ENCODE measurements around the gene ATP6AP1. TPM values are rescaled to one million over a fixed set of nuclear protein-coding genes. Genes with fewer than 3 reads are reported as not detected.

Gene ATP6AP1
- total and polyA plus RNA-seq, 2 donors (not counting 1 experiment from before 2014, with no cell fraction given): 59.8 to 89.7 TPM

- H3K9ac ChIP-seq (ENCODE audit: insufficient read depth, low read length): no peak overlapping the region
- no peak for DNase-seq (ENCODE audit: low read depth in 2 of 2)
- no peak overlapping the region for H3K27ac ChIP-seq (ENCODE audit: insufficient read depth, low read length)
- no peaks in the 10 kb centered on the region for H4K20me1 ChIP-seq (ENCODE audit: control insufficient read depth, extremely low read depth, insufficient read depth, low read length)
- no peak overlapping the region for H3K4me2 ChIP-seq (ENCODE audit: extremely low read depth, insufficient read depth, low read length)
- H3K36me3 ChIP-seq (ENCODE audit: control insufficient read depth, insufficient read depth, low read length): peaks cover 26% of the 10 kb centered on the region
- TF ChIP-seq CTCF (conservative IDR thresholded peaks at IDR 0.05 in 1 of 2, IDR thresholded peaks at IDR 0.05 in 1 of 2; ENCODE audit: low read depth in 1 of 2, low read length in 2 of 2) (no peak), EZH2 (IDR thresholded peaks at IDR 0.05; ENCODE audit: low read length, missing control alignments) (no peak)
- peaks cover 22% of the 10 kb centered on the region for H3K79me2 ChIP-seq (ENCODE audit: control insufficient read depth, insufficient read depth, low read length)
- no peaks in the 10 kb centered on the region for H3K9me3 ChIP-seq (ENCODE audit: control insufficient read depth, insufficient read depth, low read depth, low read length)
- H3K4me3 ChIP-seq (replicated peaks in 1 of 4; ENCODE audit: control extremely low read depth in 1 of 4, insufficient read depth in 1 of 4, low read depth in 3 of 4, low read length in 4 of 4): no peak overlapping the region
- H2AFZ ChIP-seq (ENCODE audit: low read length): no peak overlapping the region
- no peaks in the 10 kb centered on the region for H3K4me1 ChIP-seq (ENCODE audit: control insufficient read depth, extremely low read depth, insufficient read depth, low read length)
- no peaks in the 10 kb centered on the region for H3K27me3 ChIP-seq (ENCODE audit: control insufficient read depth, insufficient read depth, low read length)
Observed at GRCh38 chrX:154464806-154465365, 36.4 kb downstream of the ATP6AP1 start.

GRCh38 chrX:154465601-154466000 is 37.1 kb downstream of the ATP6AP1 start:
- Histone ChIP-seq H3K9me3 (ENCODE audit: control insufficient read depth, insufficient read depth, low read depth, low read length) (no peaks in the 10 kb centered on the region), H4K20me1 (ENCODE audit: control insufficient read depth, extremely low read depth, insufficient read depth, low read length) (no peaks in the 10 kb centered on the region), H3K9ac (ENCODE audit: insufficient read depth, low read length) (no peak overlapping the region), H3K4me1 (ENCODE audit: control insufficient read depth, extremely low read depth, insufficient read depth, low read length) (no peaks in the 10 kb centered on the region), H3K36me3 (ENCODE audit: control insufficient read depth, insufficient read depth, low read length) (peaks cover 30% of the 10 kb centered on the region), H3K4me2 (ENCODE audit: extremely low read depth, insufficient read depth, low read length) (no peak overlapping the region), H2AFZ (ENCODE audit: low read length) (no peak overlapping the region), H3K27me3 (ENCODE audit: control insufficient read depth, insufficient read depth, low read length) (no peaks in the 10 kb centered on the region), H3K79me2 (ENCODE audit: control insufficient read depth, insufficient read depth, low read length) (peaks cover 15% of the 10 kb centered on the region), H3K27ac (ENCODE audit: insufficient read depth, low read length) (no peak overlapping the region), H3K4me3 (replicated peaks in 1 of 4; ENCODE audit: control extremely low read depth in 1 of 4, insufficient read depth in 1 of 4, low read depth in 3 of 4, low read length in 4 of 4) (no peak overlapping the region)
- TF ChIP-seq EZH2 (IDR thresholded peaks at IDR 0.05; ENCODE audit: low read length, missing control alignments) (no peak), CTCF (conservative IDR thresholded peaks at IDR 0.05 in 1 of 2, IDR thresholded peaks at IDR 0.05 in 1 of 2; ENCODE audit: low read depth in 1 of 2, low read length in 2 of 2) (no peak)
- no peak for DNase-seq (ENCODE audit: low read depth in 2 of 2)

- H3K27ac ChIP-seq (ENCODE audit: insufficient read depth, low read length): no peak overlapping the region
- no peaks in the 10 kb centered on the region for H3K4me1 ChIP-seq (ENCODE audit: control insufficient read depth, extremely low read depth, insufficient read depth, low read length)
- H3K9ac ChIP-seq (ENCODE audit: insufficient read depth, low read length): no peak overlapping the region
- no peaks in the 10 kb centered on the region for H4K20me1 ChIP-seq (ENCODE audit: control insufficient read depth, extremely low read depth, insufficient read depth, low read length)
- no peak for DNase-seq (ENCODE audit: low read depth in 2 of 2)
- H3K9me3 ChIP-seq (ENCODE audit: control insufficient read depth, insufficient read depth, low read depth, low read length): no peaks in the 10 kb centered on the region
- no peak overlapping the region for H3K4me2 ChIP-seq (ENCODE audit: extremely low read depth, insufficient read depth, low read length)
- no peak overlapping the region for H3K4me3 ChIP-seq (replicated peaks in 1 of 4; ENCODE audit: control extremely low read depth in 1 of 4, insufficient read depth in 1 of 4, low read depth in 3 of 4, low read length in 4 of 4)
- H3K36me3 ChIP-seq (ENCODE audit: control insufficient read depth, insufficient read depth, low read length): peaks cover 31% of the 10 kb centered on the region
- no peaks in the 10 kb centered on the region for H3K27me3 ChIP-seq (ENCODE audit: control insufficient read depth, insufficient read depth, low read length)
- peaks cover 11% of the 10 kb centered on the region for H3K79me2 ChIP-seq (ENCODE audit: control insufficient read depth, insufficient read depth, low read length)
- TF ChIP-seq CTCF (conservative IDR thresholded peaks at IDR 0.05 in 1 of 2, IDR thresholded peaks at IDR 0.05 in 1 of 2; ENCODE audit: low read depth in 1 of 2, low read length in 2 of 2) (no peak), EZH2 (IDR thresholded peaks at IDR 0.05; ENCODE audit: low read length, missing control alignments) (no peak)
- H2AFZ ChIP-seq (ENCODE audit: low read length): no peak overlapping the region
Observed at GRCh38 chrX:154466036-154466435, 37.6 kb downstream of the ATP6AP1 start.
